Measurements from ENCODE around the gene PARN.

DNA sequence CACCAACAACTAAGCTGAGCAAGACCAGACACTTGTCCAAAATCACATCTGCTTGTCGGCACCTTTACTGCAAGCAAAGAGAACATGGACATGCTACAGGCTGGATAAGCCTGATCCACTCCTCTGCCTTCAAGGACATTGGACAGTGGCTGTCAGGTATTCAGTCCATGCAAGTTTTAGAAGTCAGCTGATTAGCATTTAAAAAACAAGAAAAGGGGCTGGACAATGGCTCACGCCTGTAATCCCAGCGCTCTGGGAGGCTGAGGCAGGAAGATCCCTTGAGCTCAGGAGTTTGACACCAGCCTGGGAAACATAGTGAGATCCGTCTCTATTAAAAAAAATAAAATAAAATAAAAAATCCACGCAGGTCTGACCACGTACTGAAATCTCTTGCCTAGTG, 20.3 kb downstream of the PARN start:
- TF ChIP-seq, protein P1, sequence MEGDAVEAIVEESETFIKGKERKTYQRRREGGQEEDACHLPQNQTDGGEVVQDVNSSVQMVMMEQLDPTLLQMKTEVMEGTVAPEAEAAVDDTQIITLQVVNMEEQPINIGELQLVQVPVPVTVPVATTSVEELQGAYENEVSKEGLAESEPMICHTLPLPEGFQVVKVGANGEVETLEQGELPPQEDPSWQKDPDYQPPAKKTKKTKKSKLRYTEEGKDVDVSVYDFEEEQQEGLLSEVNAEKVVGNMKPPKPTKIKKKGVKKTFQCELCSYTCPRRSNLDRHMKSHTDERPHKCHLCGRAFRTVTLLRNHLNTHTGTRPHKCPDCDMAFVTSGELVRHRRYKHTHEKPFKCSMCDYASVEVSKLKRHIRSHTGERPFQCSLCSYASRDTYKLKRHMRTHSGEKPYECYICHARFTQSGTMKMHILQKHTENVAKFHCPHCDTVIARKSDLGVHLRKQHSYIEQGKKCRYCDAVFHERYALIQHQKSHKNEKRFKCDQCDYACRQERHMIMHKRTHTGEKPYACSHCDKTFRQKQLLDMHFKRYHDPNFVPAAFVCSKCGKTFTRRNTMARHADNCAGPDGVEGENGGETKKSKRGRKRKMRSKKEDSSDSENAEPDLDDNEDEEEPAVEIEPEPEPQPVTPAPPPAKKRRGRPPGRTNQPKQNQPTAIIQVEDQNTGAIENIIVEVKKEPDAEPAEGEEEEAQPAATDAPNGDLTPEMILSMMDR (IDR thresholded peaks at IDR 0.05), result no peak
- no peak for TF ChIP-seq POLR2A (IDR thresholded peaks at IDR 0.05)
